HUES64 (cell line): ENCODE measurements around the gene SKIDA1.

ENCODE experiments used
- H3K27ac ChIP-seq: 2 replicates; pipeline ENCODE4 v1.7.0; 2013; ENCODE audit warnings: low read depth, low read length, inconsistent platforms
- H3K27me3 ChIP-seq: 2 replicates; pipeline ENCODE4 v1.6.1; 2013; ENCODE audit warnings: mild to moderate bottlenecking, low read length; ENCODE audit not compliant: insufficient read depth
- H3K36me3 ChIP-seq: 2 replicates; pipeline ENCODE4 v1.6.1; 2013; ENCODE audit warnings: mild to moderate bottlenecking, low read length; ENCODE audit not compliant: insufficient read depth
- H3K4me1 ChIP-seq: 2 replicates; pipeline ENCODE4 v1.6.1; 2013; ENCODE audit warnings: mild to moderate bottlenecking, low read length, moderate library complexity; ENCODE audit not compliant: insufficient read depth
- H3K4me3 ChIP-seq: 2 replicates; pipeline ENCODE4 v1.5.1; 2013; ENCODE audit warnings: mild to moderate bottlenecking, low read length, moderate library complexity
- H3K9ac ChIP-seq: 2 replicates; pipeline ENCODE4 v1.6.1; 2013; ENCODE audit warnings: mild to moderate bottlenecking, low read depth, low read length
- H3K9me3 ChIP-seq: 2 replicates; pipeline ENCODE4 v1.6.1; 2013; ENCODE audit warnings: low read depth, low read length; ENCODE audit not compliant: insufficient read depth
- WGBS: fragments of 150-250, 120-280 bp; methylation state at CpG from one replicate; pipeline ENCODE4 v1.1.7; 2013; ENCODE audit warnings: missing lambda C conversion rate; 5-methylcytosine and 5-hydroxymethylcytosine counted together

The SKIDA1 gene

GRCh38 chr10:21467633-21468032 lies 57.8 kb downstream of the SKIDA1 start:
- Histone ChIP-seq H3K4me3 (no peak overlapping the region), H3K36me3 (no peaks in the 10 kb centered on the region), H3K27me3 (no peaks in the 10 kb centered on the region), H3K9me3 (no peaks in the 10 kb centered on the region), H3K9ac (no peak overlapping the region), H3K27ac (no peak overlapping the region), H3K4me1 (no peaks in the 10 kb centered on the region)
- WGBS = 100% methylated on average over 1 of the region's 1 CpG

- Histone ChIP-seq H3K36me3 (no peaks in the 10 kb centered on the region), H3K27ac (no peak overlapping the region), H3K9me3 (no peaks in the 10 kb centered on the region), H3K9ac (no peak overlapping the region), H3K27me3 (no peaks in the 10 kb centered on the region), H3K4me3 (no peak overlapping the region), H3K4me1 (no peaks in the 10 kb centered on the region)
- WGBS = 96% methylated on average over 6 of the region's 7 CpGs
Observed at GRCh38 chr10:21464134-21464533, 61.3 kb downstream of the SKIDA1 start.
